Immature natural killer cell (primary cell): ENCODE measurements around the gene RDH14. TPM values are rescaled to one million over a fixed set of nuclear protein-coding genes. Genes with fewer than 3 reads are reported as not detected.

ENCODE experiments used
- DNase-seq, 3 donors: peaks; one replicate each; pipeline ENCODE4 v3.0.0; 2022; ENCODE audit warnings: mixed read lengths in 1 of 3
- H3K27ac Mint-ChIP-seq, 6 donors: one replicate each; pipeline ENCODE4 v1.8.0; 2020; ENCODE audit warnings: mixed read lengths in 6 of 6, mild to moderate bottlenecking in 5 of 6, inconsistent platforms in 4 of 6, moderate library complexity in 3 of 6
- H3K27me3 Mint-ChIP-seq, 3 donors: one replicate each; pipeline ENCODE4 v1.8.0; 2020 to 2021; ENCODE audit warnings: low read depth in 3 of 3, mild to moderate bottlenecking in 3 of 3, mixed read lengths in 3 of 3, moderate library complexity in 3 of 3, inconsistent platforms in 1 of 3
- H3K36me3 Mint-ChIP-seq, 3 donors: one replicate each; pipeline ENCODE4 v1.8.0; 2020; ENCODE audit warnings: mixed read lengths in 3 of 3, inconsistent platforms in 2 of 3, mild to moderate bottlenecking in 2 of 3
- H3K4me1 Mint-ChIP-seq, 2 donors: one replicate each; pipeline ENCODE4 v1.8.0; 2020; ENCODE audit warnings: inconsistent platforms in 2 of 2, mild to moderate bottlenecking in 2 of 2, mixed read lengths in 2 of 2, moderate library complexity in 1 of 2
- H3K4me3 Mint-ChIP-seq, 5 donors: one replicate each; pipeline ENCODE4 v1.8.0; 2020; ENCODE audit warnings: mild to moderate bottlenecking in 5 of 5, mixed read lengths in 5 of 5, inconsistent platforms in 3 of 5, moderate library complexity in 3 of 5
- H3K9me3 Mint-ChIP-seq, 6 donors: one replicate each; pipeline ENCODE4 v1.8.0; 2020; ENCODE audit warnings: mild to moderate bottlenecking in 6 of 6, mixed read lengths in 6 of 6, inconsistent platforms in 4 of 6, moderate library complexity in 3 of 6
- polyA plus RNA-seq, 3 donors: library from polyadenylated mRNA; unstranded; fragments of 300-500 nt; fragmentation: Illumina TruSeq; gene quantifications; one replicate each; pipeline ENCODE4 v1.2.3, GENCODE V29; 2021

RDH14 gene
- polyA plus RNA-seq, 3 donors from 2014 or later = 34.9 to 45.2 (median 36.7) TPM

DNA sequence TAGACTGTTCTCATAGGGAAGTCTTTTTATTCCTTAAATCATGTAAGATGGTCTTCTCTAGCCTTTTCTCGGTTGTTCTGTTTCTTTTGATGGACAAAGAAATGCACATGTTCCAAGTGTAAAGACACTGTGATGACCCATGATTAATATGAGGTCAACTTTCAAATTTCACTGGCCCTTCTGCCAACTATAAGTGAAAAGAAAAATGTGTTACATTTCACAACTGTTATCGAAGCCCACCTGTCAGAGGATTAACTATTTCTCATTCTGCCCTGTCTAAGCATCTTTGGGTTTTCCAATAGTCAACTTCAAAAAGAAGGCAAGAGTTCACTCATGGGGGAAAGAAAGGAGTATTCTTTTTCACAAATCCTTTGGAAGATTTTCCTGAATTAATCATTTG lies 3.3 kb downstream of the RDH14 start:
- Mint-ChIP-seq H3K27me3 (peaks cover 7 to 12% (median 8%) of the 10 kb centered on the region in 3 donors), H3K4me3 (no peak overlapping the region), H3K36me3 (peaks cover 12 to 20% (median 14%) of the 10 kb centered on the region in 3 donors), H3K27ac (peak overlapping the region in 1 of 6 donors; percentile 36), H3K9me3 (no peaks in the 10 kb centered on the region), H3K4me1 (peaks cover 30 to 58% of the 10 kb centered on the region in 2 donors)
- no peak for DNase-seq

GRCh38 chr2:18552351-18553077 lies 7.9 kb downstream of the RDH14 start:
- Mint-ChIP-seq H3K36me3 (peaks cover 12 to 22% (median 19%) of the 10 kb centered on the region in 3 donors), H3K27me3 (no peaks in the 10 kb centered on the region), H3K27ac (no peak overlapping the region), H3K4me1 (peaks cover 9 to 31% of the 10 kb centered on the region in 2 donors), H3K4me3 (no peak overlapping the region), H3K9me3 (no peaks in the 10 kb centered on the region)
- no peak for DNase-seq

- Mint-ChIP-seq H3K4me1 (peaks cover 11 to 31% of the 10 kb centered on the region in 2 donors), H3K4me3 (no peak overlapping the region), H3K36me3 (peaks cover 12 to 22% (median 19%) of the 10 kb centered on the region in 3 donors), H3K9me3 (no peaks in the 10 kb centered on the region), H3K27ac (no peak overlapping the region), H3K27me3 (no peaks in the 10 kb centered on the region)
- no peak for DNase-seq
These were observed 8.8 kb downstream of the RDH14 start for GRCh38 chr2:18551623-18552022.

- H3K36me3 Mint-ChIP-seq = peaks cover 12 to 22% (median 19%) of the 10 kb centered on the region in 3 donors
- no peaks in the 10 kb centered on the region for H3K27me3 Mint-ChIP-seq
- peaks cover 12 to 31% of the 10 kb centered on the region in 2 donors for H3K4me1 Mint-ChIP-seq
- no peak for DNase-seq
- no peak overlapping the region for H3K27ac Mint-ChIP-seq
- no peak overlapping the region for H3K4me3 Mint-ChIP-seq
- H3K9me3 Mint-ChIP-seq = no peaks in the 10 kb centered on the region
These were observed 9.3 kb downstream of the RDH14 start for GRCh38 chr2:18551169-18551568.

- Mint-ChIP-seq H3K27me3 (no peaks in the 10 kb centered on the region), H3K27ac (no peak overlapping the region), H3K9me3 (no peaks in the 10 kb centered on the region), H3K4me1 (peaks cover 15 to 36% of the 10 kb centered on the region in 2 donors), H3K36me3 (peaks cover 10 to 20% (median 19%) of the 10 kb centered on the region in 3 donors), H3K4me3 (no peak overlapping the region)
- DNase-seq = no peak
These were observed 10.0 kb downstream of the RDH14 start for GRCh38 chr2:18550433-18550832.

GRCh38 chr2:18549083-18549482 lies 11.4 kb downstream of the RDH14 start:
- no peak overlapping the region for H3K4me3 Mint-ChIP-seq
- H3K36me3 Mint-ChIP-seq = peaks cover 3 to 10% (median 9%) of the 10 kb centered on the region in 3 donors
- no peaks in the 10 kb centered on the region for H3K27me3 Mint-ChIP-seq
- DNase-seq = no peak
- H3K27ac Mint-ChIP-seq = no peak overlapping the region
- H3K4me1 Mint-ChIP-seq = peaks cover 15 to 40% of the 10 kb centered on the region in 2 donors
- H3K9me3 Mint-ChIP-seq = no peaks in the 10 kb centered on the region

DNA sequence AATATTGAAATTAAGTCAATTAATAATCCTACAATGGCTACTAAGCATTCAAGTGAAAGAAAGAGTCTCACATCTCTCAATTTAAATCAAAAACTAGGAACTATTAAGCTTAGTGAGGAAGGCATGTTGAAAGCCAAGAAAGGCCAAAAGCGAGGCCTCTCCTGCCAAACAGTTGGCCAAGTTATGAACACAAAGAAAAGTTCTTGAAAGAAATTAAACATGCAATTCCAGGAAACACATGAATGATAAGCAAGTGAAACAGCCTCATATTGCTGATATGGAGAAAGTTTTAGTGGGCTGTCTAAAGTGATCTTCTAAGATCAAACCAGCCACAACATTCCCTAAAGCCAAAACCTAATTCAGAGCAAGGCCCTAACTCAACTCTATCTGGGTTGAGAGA lies 11.8 kb downstream of the RDH14 start:
- peaks cover 15 to 37% of the 10 kb centered on the region in 2 donors for H3K4me1 Mint-ChIP-seq
- no peak overlapping the region for H3K4me3 Mint-ChIP-seq
- H3K9me3 Mint-ChIP-seq = no peaks in the 10 kb centered on the region

GRCh38 chr2:18546567-18546966 lies 13.9 kb downstream of the RDH14 start:
- H3K4me3 Mint-ChIP-seq = peak overlapping the region in 1 of 5 donors; percentile 9
- no peaks in the 10 kb centered on the region for H3K9me3 Mint-ChIP-seq
- peaks cover 4 to 5% (median 4%) of the 10 kb centered on the region in 3 donors for H3K36me3 Mint-ChIP-seq
- H3K4me1 Mint-ChIP-seq = peaks cover 15 to 26% of the 10 kb centered on the region in 2 donors
- peak overlapping the region in 3 of 6 donors; percentile 50 to 68 (median 61) for H3K27ac Mint-ChIP-seq
- no peak for DNase-seq
- peaks cover 0 to 2% (median 0%) of the 10 kb centered on the region in 3 donors for H3K27me3 Mint-ChIP-seq

More for the DNA sequence above, 11.8 kb downstream of the RDH14 start:
- Mint-ChIP-seq H3K27me3 (no peaks in the 10 kb centered on the region), H3K36me3 (peaks cover 1 to 7% (median 7%) of the 10 kb centered on the region in 3 donors), H3K27ac (peak overlapping the region in 1 of 6 donors; percentile 8)
- DNase-seq = no peak

DNA sequence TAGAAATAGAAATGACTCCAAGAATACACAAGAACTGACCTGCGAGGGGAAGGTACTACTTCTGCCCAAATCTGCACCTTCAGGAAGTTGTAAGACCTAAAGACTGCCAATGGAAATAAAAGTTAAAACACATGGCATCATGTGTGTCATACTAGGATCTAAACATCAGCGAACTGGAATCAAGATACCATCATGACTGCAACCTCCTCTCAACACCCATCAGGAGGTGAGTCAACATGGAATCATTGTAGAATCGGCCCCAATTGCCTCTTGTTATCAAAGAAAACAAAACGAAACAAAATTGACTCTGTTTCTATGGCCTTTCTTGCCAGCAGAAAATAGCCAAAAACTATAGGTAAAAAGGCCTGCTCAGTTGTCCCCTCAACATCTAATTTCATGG lies 15.1 kb downstream of the RDH14 start:
- Mint-ChIP-seq H3K36me3 (peaks cover 4 to 11% (median 5%) of the 10 kb centered on the region in 3 donors), H3K4me1 (peaks cover 15 to 22% of the 10 kb centered on the region in 2 donors), H3K4me3 (no peak overlapping the region), H3K9me3 (peaks cover 0 to 3% (median 0%) of the 10 kb centered on the region in 6 donors), H3K27ac (no peak overlapping the region), H3K27me3 (peaks cover 0 to 2% (median 0%) of the 10 kb centered on the region in 3 donors)
- no peak for DNase-seq

DNA sequence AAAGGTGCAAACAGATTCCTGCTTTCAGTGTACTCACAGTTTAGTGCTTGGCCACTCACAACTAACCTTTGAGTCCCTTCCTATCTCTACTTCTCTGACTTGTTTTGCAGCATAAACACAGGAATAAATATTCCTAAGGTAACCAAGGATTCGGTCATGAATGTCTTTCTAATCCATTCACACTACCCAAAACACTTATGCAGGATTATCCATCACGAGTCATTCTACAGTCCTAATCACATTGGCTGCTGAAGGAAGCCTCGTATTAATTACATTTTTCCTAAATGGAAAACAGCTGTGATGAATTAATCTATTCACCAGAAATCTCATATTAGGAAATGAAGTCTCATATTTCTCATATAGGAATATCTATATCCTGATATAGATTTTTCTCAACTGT lies 16.3 kb downstream of the RDH14 start:
- Mint-ChIP-seq H3K4me1 (peaks cover 11 to 22% of the 10 kb centered on the region in 2 donors), H3K27ac (no peak overlapping the region), H3K36me3 (peaks cover 0 to 11% (median 4%) of the 10 kb centered on the region in 3 donors), H3K4me3 (no peak overlapping the region), H3K9me3 (peaks cover 0 to 3% (median 0%) of the 10 kb centered on the region in 6 donors), H3K27me3 (peaks cover 0 to 2% (median 0%) of the 10 kb centered on the region in 3 donors)
- no peak for DNase-seq

GRCh38 chr2:18540872-18541271 lies 19.6 kb downstream of the RDH14 start:
- Mint-ChIP-seq H3K36me3 (peaks cover 0 to 11% (median 4%) of the 10 kb centered on the region in 3 donors), H3K4me1 (peaks cover 0 to 7% of the 10 kb centered on the region in 2 donors), H3K27me3 (peaks cover 0 to 2% (median 2%) of the 10 kb centered on the region in 3 donors), H3K9me3 (peaks cover 0 to 4% (median 0%) of the 10 kb centered on the region in 6 donors), H3K27ac (no peak overlapping the region), H3K4me3 (no peak overlapping the region)
- DNase-seq = no peak

- Mint-ChIP-seq H3K27ac (no peak overlapping the region), H3K27me3 (peaks cover 0 to 3% (median 2%) of the 10 kb centered on the region in 3 donors), H3K4me1 (no peaks in the 10 kb centered on the region), H3K36me3 (peaks cover 0 to 8% (median 1%) of the 10 kb centered on the region in 3 donors), H3K4me3 (no peak overlapping the region), H3K9me3 (peaks cover 0 to 4% (median 0%) of the 10 kb centered on the region in 6 donors)
- no peak for DNase-seq
These were observed 23.8 kb downstream of the RDH14 start for GRCh38 chr2:18536697-18537096.

DNA sequence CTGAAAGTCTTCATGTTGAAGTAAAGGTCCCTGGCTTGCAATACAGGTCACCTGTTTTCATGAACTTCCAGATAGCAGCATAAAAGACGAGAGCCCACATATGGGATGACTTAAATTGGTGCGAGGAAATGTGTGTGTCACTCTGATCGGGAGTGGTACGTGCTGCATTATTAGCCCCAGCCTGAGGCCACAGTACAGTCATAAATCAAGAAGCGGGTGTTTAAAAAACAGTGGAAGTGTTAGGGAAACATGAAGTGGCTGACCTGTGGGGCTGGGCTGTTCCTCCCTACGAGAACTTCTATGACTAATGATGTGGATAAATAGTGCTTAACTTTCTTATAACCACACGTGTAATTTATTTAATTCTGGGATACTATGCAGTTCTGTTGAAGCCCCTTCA lies 24.4 kb downstream of the RDH14 start:
- no peak overlapping the region for H3K27ac Mint-ChIP-seq
- H3K9me3 Mint-ChIP-seq = peaks cover 0 to 4% (median 0%) of the 10 kb centered on the region in 6 donors
- no peak for DNase-seq
- peaks cover 0 to 5% (median 0%) of the 10 kb centered on the region in 3 donors for H3K36me3 Mint-ChIP-seq
- no peaks in the 10 kb centered on the region for H3K4me1 Mint-ChIP-seq
- H3K4me3 Mint-ChIP-seq = no peak overlapping the region
- H3K27me3 Mint-ChIP-seq = peaks cover 0 to 3% (median 2%) of the 10 kb centered on the region in 3 donors

DNA sequence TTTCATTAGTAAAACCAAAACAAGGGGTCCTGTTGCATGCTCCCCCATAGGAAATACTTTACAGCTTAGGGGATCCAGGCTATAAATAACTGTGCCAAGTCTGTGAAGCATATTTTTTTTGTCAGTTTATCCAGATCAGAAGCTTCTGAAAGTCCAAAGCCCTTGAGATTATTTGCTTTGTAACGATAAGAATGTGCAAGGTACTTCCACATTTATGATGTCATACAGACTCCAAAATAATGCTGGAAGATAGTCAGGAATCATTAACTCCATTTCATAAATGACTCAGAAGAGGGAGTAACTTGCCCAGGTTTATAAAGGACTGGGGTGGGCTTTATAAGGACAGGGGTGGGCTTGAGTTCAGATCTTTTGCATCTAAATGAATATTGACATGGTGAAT lies 29.3 kb downstream of the RDH14 start:
- Mint-ChIP-seq H3K4me1 (no peaks in the 10 kb centered on the region), H3K9me3 (no peaks in the 10 kb centered on the region), H3K4me3 (no peak overlapping the region), H3K27me3 (peaks cover 0 to 4% (median 3%) of the 10 kb centered on the region in 3 donors), H3K36me3 (no peaks in the 10 kb centered on the region), H3K27ac (no peak overlapping the region)
- DNase-seq = no peak
